SH-SY5Y (cell line): ENCODE results near the gene CSH2.

Experiments
- GATA2 ChIP-seq: IDR thresholded peaks from 2 replicates; pipeline ENCODE4 v1.6.1; 2011; ENCODE audit warnings: mild to moderate bottlenecking, low read depth, low read length
- GATA3 ChIP-seq: IDR thresholded peaks from 2 replicates; pipeline ENCODE4 v1.6.1; 2011; ENCODE audit warnings: low read depth, mild to moderate bottlenecking, low read length, moderate library complexity

GRCh38 chr17:63850401-63850800 lies 23.1 kb downstream of the CSH2 start:
- no peak for TF ChIP-seq GATA2
- TF ChIP-seq GATA3, result no peak
